Esophagus muscularis mucosa (tissue), 4 donors: Measurements from ENCODE around the gene GH2.

Source experiments
- EP300 ChIP-seq: sonication (generic); formaldehyde crosslinking; IDR thresholded peaks from one replicate; pipeline ENCODE4 v1.6.1; 2017; ENCODE audit warnings: antibody characterized with exemption
- POLR2A ChIP-seq: fragments of 450-650 bp; IDR thresholded peaks from one replicate; pipeline ENCODE4 v1.6.1; 2017; ENCODE audit warnings: antibody characterized with exemption, moderate library complexity, mild to moderate bottlenecking, low read depth
- POLR2AphosphoS5 ChIP-seq, 2 donors: sonication (generic); formaldehyde crosslinking; IDR thresholded peaks; one replicate each; pipeline ENCODE4 v1.6.1; 2017; ENCODE audit warnings: antibody characterized with exemption in 2 of 2
- TF ChIP-seq, protein P1 (sequence below), 3 experiments: fragments of 200-600 bp in 2 of 3; fragments of 450-650 bp in 1 of 3; sonication (generic) in 2 of 3; IDR thresholded peaks; one replicate each; pipeline ENCODE4 v1.5.1; 2017 to 2019; ENCODE audit warnings: antibody characterized with exemption in 3 of 3, mild to moderate bottlenecking in 2 of 3, moderate library complexity in 1 of 3

DNA sequence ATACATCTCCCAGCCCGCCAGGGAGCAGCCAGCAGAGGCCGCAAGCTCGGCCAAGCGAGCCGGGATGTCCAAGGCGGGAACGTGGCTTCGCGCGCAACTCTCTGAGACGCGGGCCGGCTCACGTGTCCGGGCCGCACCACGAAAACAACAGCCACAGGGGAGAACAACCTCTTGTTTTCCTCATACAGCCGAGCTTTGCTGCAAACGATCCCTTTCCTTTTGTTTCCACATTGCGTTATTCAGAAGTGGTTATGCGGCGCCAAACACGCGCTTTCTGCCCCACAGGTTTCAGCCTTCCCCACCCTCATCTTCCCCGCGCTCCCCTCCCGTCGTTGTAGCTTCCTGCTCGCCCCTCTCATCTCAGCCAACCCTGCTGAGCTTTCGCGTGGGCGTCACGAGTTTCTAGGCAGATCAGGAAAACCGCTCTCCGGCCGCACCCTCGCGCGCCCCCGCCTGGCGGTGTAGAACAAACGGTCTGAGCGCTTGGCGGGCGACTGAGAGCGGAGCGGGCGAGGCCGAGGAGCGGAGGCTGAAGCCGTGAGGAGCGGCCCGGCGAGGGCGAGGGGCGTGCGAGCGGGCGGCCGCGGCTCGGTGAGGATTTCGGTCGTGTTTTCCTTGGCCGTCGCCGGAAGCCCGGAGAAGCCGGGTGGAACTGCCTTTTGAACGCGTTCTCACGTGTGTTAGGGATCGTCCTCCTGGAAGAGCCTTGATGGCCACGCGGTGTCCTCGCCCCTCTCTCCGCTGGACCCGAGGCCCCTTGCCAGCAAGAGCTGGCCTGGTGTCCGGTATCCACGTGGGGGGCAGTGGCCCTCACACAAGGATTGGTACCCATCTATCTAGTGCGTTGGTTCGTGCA lies 32.7 kb downstream of the GH2 start:
- no peak for TF ChIP-seq POLR2A
- TF ChIP-seq, protein P1, sequence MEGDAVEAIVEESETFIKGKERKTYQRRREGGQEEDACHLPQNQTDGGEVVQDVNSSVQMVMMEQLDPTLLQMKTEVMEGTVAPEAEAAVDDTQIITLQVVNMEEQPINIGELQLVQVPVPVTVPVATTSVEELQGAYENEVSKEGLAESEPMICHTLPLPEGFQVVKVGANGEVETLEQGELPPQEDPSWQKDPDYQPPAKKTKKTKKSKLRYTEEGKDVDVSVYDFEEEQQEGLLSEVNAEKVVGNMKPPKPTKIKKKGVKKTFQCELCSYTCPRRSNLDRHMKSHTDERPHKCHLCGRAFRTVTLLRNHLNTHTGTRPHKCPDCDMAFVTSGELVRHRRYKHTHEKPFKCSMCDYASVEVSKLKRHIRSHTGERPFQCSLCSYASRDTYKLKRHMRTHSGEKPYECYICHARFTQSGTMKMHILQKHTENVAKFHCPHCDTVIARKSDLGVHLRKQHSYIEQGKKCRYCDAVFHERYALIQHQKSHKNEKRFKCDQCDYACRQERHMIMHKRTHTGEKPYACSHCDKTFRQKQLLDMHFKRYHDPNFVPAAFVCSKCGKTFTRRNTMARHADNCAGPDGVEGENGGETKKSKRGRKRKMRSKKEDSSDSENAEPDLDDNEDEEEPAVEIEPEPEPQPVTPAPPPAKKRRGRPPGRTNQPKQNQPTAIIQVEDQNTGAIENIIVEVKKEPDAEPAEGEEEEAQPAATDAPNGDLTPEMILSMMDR (IDR thresholded peaks at IDR 0.05), result peak; percentile 65 to 83 (median 73)
- TF ChIP-seq POLR2AphosphoS5 (IDR thresholded peaks at IDR 0.05), result peak; percentile 51 to 64
- TF ChIP-seq EP300, result no peak
